ENCODE data around the gene AGAP2. TPM values are rescaled to one million over a fixed set of nuclear protein-coding genes. Genes with fewer than 3 reads are reported as not detected.
"Not testable (repeated sequence)": the region's sequence is repeated elsewhere in the genome, so short reads cannot be mapped to it uniquely, and the experiment has no call there.

AGAP2 gene
- total RNA-seq, 6 donors from 2014 or later: 2.0 to 7.3 (median 5.8) TPM

DNA sequence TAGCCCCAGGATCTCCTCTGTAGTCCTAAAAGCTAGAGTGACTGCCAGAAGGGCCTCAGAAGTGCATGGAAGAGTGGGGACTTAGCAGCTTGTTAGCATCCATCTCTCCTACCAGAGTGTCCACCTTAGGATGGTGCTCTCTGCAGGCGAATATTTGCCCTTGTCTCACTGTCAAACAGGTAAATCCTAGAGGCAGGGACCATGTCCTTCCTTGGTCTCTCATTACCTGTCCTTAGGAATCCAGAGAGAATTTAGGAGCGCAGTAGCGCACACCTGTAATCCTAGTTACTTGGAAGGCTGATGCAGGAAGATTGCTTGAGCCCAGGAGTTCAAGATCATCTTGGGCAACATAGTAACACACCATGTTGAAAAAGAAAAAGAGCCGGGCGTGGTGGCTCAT, 21.4 kb downstream of the AGAP2 start:
- Histone ChIP-seq H3K4me1 (no peaks in the 10 kb centered on the region), H3K27me3 (no peaks in the 10 kb centered on the region), H3K27ac (no peak overlapping the region), H3K4me3 (no peak overlapping the region), H3K9me3 (no peaks in the 10 kb centered on the region), H3K36me3 (peaks cover 33 to 100% (median 65%) of the 10 kb centered on the region in 4 donors)
- ATAC-seq (ENCODE audit: low FRiP score in 2 of 2) (no peak), DNase-seq (no peak)
- no peak for TF ChIP-seq POLR2A (IDR thresholded peaks at IDR 0.05)
- WGBS, 2 donors: 95 to 97% methylated on average over 5 of the region's 5 CpGs

DNA sequence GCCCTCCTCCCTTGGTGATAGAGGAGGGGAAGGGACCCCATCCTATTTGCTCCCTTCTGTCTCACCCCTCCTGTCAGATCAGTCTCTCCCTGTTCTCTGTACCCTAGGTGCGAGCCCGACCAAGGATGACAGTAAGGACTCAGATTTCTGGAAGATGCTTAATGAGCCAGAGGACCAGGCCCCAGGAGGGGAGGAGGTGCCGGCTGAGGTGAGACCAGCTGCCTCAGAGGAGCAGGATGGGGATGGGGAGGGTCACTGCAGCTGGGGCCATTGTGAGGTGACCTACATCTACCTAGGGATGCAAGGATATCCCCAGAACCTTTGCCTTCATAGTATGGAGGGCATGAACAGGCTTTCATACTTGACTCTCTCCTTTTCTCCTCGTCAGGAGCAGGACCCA, 22.2 kb downstream of the AGAP2 start:
- TF ChIP-seq POLR2AphosphoS5 (IDR thresholded peaks at IDR 0.05) (no peak), EP300 (IDR thresholded peaks at IDR 0.05) (no peak), POLR2A (IDR thresholded peaks at IDR 0.05) (no peak)
- TF ChIP-seq, protein P1, sequence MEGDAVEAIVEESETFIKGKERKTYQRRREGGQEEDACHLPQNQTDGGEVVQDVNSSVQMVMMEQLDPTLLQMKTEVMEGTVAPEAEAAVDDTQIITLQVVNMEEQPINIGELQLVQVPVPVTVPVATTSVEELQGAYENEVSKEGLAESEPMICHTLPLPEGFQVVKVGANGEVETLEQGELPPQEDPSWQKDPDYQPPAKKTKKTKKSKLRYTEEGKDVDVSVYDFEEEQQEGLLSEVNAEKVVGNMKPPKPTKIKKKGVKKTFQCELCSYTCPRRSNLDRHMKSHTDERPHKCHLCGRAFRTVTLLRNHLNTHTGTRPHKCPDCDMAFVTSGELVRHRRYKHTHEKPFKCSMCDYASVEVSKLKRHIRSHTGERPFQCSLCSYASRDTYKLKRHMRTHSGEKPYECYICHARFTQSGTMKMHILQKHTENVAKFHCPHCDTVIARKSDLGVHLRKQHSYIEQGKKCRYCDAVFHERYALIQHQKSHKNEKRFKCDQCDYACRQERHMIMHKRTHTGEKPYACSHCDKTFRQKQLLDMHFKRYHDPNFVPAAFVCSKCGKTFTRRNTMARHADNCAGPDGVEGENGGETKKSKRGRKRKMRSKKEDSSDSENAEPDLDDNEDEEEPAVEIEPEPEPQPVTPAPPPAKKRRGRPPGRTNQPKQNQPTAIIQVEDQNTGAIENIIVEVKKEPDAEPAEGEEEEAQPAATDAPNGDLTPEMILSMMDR (IDR thresholded peaks at IDR 0.05): no peak
- Histone ChIP-seq H3K9me3 (no peaks in the 10 kb centered on the region), H3K36me3 (peaks cover 33 to 98% (median 61%) of the 10 kb centered on the region in 4 donors), H3K27ac (no peak overlapping the region), H3K4me1 (no peaks in the 10 kb centered on the region), H3K4me3 (no peak overlapping the region), H3K27me3 (no peaks in the 10 kb centered on the region)
- WGBS, 2 donors: 96 to 100% methylated on average over 1 to 4 of the region's 4 CpGs
- DNase-seq (no peak), ATAC-seq (ENCODE audit: low FRiP score in 2 of 2) (no peak)

DNA sequence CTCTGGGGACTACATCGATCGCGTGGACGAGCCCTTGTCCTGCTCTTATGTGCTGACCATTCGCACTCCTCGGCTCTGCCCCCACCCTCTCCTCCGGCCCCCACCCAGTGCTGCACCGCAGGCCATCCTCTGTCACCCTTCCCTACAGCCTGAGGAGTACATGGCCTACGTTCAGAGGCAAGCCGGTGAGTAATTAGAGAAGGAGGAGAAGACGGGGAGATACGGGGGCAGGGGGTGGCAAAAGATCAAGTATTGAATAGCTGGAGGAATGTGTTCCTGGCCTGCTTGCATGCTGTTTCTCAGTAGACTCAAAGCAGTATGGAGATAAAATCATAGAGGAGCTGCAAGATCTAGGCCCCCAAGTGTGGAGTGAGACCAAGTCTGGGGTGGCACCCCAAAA, 22.8 kb downstream of the AGAP2 start:
- H3K27me3 ChIP-seq: no peaks in the 10 kb centered on the region
- no peaks in the 10 kb centered on the region for H3K4me1 ChIP-seq
- peaks cover 33 to 93% (median 56%) of the 10 kb centered on the region in 4 donors for H3K36me3 ChIP-seq
- H3K9me3 ChIP-seq: no peaks in the 10 kb centered on the region
- H3K27ac ChIP-seq: no peak overlapping the region
- ATAC-seq (ENCODE audit: low FRiP score in 2 of 2) (no peak), DNase-seq (no peak)
- TF ChIP-seq POLR2A (IDR thresholded peaks at IDR 0.05): no peak
- no peak for TF ChIP-seq EP300 (IDR thresholded peaks at IDR 0.05)
- no peak for TF ChIP-seq POLR2AphosphoS5 (IDR thresholded peaks at IDR 0.05)
- TF ChIP-seq, protein P1 (IDR thresholded peaks at IDR 0.05): no peak
- 97% methylated on average over 12 of the region's 12 CpGs for WGBS, 2 donors
- no peak overlapping the region for H3K4me3 ChIP-seq

DNA sequence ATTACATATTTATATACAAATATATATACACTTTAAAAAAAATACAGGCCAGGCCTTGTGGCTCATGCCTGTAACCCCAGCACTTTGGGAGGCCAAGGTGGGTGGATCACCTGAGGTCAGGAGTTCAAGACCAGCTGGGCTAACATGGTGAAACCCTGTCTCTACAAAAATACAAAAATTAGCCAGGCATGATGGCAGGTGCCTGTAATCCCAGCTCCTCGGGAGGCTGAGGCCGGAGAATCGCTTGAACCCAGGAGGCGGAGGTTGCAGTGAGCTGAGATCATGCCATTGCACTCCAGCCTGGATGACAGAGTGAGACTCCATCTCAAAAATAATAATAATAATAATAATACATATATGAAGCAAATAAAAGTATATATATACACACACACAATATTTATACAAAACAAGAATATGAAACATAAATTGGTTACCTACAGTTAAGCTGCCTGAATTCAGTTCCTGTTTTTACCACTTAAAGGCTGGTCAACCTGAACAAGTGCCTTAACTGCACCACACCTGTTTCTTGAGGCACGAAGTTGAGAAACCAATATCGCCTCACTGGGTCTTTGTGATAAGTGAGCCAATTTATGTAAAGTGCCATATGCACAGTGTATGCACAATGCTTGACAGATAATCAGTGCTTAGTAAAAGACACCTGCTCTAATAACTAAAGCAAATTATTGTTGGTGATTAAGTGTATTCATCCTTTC, 23.4 kb downstream of the AGAP2 start:
- DNase-seq; H3K9me3 ChIP-seq; H3K27ac ChIP-seq; H3K4me3 ChIP-seq; ATAC-seq (ENCODE audit: low FRiP score in 2 of 2); H3K27me3 ChIP-seq; H3K4me1 ChIP-seq: not testable (repeated sequence)
- H3K36me3 ChIP-seq: peaks cover 33 to 91% (median 50%) of the 10 kb centered on the region in 4 donors
- 92 to 97% methylated on average over 6 of the region's 6 CpGs for WGBS, 2 donors

DNA sequence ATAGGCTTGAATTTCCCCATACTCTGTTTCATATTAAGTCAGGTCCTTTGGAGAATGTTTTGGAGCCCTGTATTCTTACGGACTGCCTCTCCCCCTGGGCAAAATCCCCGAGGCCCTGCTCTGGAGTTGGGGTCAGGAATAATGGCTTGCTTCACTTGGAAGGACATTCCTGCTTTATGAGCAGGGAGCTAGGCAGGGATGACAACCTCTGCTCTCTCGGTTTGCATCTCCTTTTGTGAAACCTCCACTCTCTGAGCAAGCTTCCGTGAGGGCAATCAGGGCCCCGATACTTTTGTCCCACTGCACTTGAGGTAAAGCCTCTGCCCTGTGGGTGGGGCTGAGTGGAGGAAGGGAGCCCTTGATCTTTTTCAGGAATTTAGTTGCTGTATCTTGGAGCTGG, 25.3 kb downstream of the AGAP2 start:
- WGBS, 2 donors: 96 to 100% methylated on average over 4 to 5 of the region's 5 CpGs
- Histone ChIP-seq H3K4me1 (no peaks in the 10 kb centered on the region), H3K4me3 (no peak overlapping the region), H3K9me3 (no peaks in the 10 kb centered on the region), H3K27ac (no peak overlapping the region), H3K36me3 (peaks cover 18 to 76% (median 32%) of the 10 kb centered on the region in 4 donors), H3K27me3 (no peaks in the 10 kb centered on the region)
- no peak for DNase-seq
- TF ChIP-seq, protein P1 (IDR thresholded peaks at IDR 0.05): no peak
- no peak for TF ChIP-seq POLR2AphosphoS5 (IDR thresholded peaks at IDR 0.05)
- TF ChIP-seq POLR2A (IDR thresholded peaks at IDR 0.05): no peak
- TF ChIP-seq EP300 (IDR thresholded peaks at IDR 0.05): no peak
- no peak for ATAC-seq (ENCODE audit: low FRiP score in 2 of 2)

DNA sequence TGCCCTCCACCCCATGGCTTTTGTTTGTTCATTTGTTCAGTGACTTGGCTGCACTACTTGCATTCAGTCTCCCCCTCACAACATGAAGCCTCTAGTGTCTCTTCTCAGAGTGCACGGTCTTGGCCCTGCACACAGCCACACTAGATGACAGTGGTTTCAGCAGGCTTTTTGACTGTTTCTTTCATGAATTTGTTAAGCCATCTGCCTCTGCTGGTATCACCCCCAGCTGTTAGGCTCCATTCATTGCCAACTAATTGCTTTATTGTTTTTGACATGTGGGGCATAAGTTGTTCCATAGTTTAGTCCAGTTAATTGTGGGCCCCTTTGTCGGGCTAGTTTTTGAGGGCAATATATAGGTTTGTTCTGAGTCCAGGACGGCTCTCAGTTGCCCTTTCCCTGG, 25.8 kb downstream of the AGAP2 start:
- Histone ChIP-seq H3K4me1 (no peaks in the 10 kb centered on the region), H3K9me3 (no peaks in the 10 kb centered on the region), H3K36me3 (peaks cover 13 to 76% (median 28%) of the 10 kb centered on the region in 4 donors), H3K27me3 (no peaks in the 10 kb centered on the region), H3K4me3 (no peak overlapping the region), H3K27ac (no peak overlapping the region)
- ATAC-seq (ENCODE audit: low FRiP score in 2 of 2) (no peak), DNase-seq (no peak)
- 96 to 100% methylated on average over 3 of the region's 3 CpGs for WGBS, 2 donors
- TF ChIP-seq EP300 (IDR thresholded peaks at IDR 0.05) (no peak), POLR2AphosphoS5 (IDR thresholded peaks at IDR 0.05) (no peak), POLR2A (IDR thresholded peaks at IDR 0.05) (no peak)
- TF ChIP-seq, protein P1 (IDR thresholded peaks at IDR 0.05): no peak
